ENCODE measurements around the gene FANCE. TPM values are rescaled to one million over a fixed set of nuclear protein-coding genes. Genes with fewer than 3 reads are reported as not detected.
A peak's percentile ranks its signal among the peaks of the same experiment; 100 is the strongest.

Gene FANCE
- total RNA-seq, 6 donors from 2014 or later = 6.1 to 13.3 (median 9.3) TPM

DNA sequence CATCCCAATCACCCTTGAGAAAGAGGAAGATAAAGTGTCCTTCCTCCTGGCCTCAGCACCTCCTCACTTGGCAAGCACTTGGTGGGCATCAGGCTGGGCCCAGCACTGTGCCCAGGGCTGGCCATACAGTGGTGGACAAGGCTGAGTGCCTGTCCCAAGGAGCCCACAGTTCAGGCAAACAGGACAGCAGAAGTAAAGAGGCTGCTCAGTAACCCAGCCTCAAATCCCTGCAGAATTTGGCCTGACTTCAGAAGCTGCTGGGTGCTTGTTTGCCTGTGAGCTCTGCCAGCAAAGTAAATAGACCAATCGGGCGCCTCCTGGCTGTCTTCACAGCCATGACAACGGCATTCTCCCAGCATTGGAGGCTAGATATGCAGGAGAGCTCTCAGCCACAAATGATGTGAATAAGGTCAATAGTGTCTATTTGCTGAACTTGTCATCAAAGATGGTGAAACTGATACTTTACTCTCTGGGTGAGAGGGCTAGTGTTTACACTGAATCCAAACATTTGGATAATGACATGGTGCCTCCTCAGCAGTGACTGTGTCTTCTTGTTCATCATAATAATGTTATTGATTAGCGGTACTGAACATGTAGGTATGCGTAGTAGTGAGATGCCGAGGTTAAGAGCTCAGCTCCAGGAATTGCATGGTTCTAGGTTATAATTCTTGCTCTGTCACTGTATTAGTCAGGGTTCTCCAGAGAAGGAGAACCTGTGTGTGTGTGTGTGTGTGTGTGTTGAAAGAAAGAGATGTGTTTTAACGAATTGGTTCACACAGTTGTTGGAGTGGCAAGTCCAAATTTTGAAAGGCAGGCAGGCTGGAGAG lies 36.9 kb upstream of the FANCE start:
- H3K36me3 ChIP-seq = peaks cover 4 to 49% (median 15%) of the 10 kb centered on the region in 4 donors
- peak; percentile 45 to 82 for DNase-seq
- H3K27ac ChIP-seq = no peak overlapping the region
- H3K27me3 ChIP-seq = no peaks in the 10 kb centered on the region
- peaks cover 6 to 20% (median 20%) of the 10 kb centered on the region in 4 donors for H3K4me1 ChIP-seq
- TF ChIP-seq, protein P1, sequence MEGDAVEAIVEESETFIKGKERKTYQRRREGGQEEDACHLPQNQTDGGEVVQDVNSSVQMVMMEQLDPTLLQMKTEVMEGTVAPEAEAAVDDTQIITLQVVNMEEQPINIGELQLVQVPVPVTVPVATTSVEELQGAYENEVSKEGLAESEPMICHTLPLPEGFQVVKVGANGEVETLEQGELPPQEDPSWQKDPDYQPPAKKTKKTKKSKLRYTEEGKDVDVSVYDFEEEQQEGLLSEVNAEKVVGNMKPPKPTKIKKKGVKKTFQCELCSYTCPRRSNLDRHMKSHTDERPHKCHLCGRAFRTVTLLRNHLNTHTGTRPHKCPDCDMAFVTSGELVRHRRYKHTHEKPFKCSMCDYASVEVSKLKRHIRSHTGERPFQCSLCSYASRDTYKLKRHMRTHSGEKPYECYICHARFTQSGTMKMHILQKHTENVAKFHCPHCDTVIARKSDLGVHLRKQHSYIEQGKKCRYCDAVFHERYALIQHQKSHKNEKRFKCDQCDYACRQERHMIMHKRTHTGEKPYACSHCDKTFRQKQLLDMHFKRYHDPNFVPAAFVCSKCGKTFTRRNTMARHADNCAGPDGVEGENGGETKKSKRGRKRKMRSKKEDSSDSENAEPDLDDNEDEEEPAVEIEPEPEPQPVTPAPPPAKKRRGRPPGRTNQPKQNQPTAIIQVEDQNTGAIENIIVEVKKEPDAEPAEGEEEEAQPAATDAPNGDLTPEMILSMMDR (IDR thresholded peaks at IDR 0.05) = peak; percentile 29 to 71 (median 60)
- TF ChIP-seq POLR2AphosphoS5 (IDR thresholded peaks at IDR 0.05) = no peak
- WGBS, 2 donors = 51 to 80% methylated on average over 4 to 7 of the region's 7 CpGs
- no peak overlapping the region for H3K4me3 ChIP-seq
- peak; percentile 68 to 71 for ATAC-seq (ENCODE audit: low FRiP score in 2 of 2)
- H3K9me3 ChIP-seq = no peaks in the 10 kb centered on the region

GRCh38 chr6:35417979-35418661 lies 34.0 kb upstream of the FANCE start:
- Histone ChIP-seq H3K27ac (no peak overlapping the region), H3K9me3 (no peaks in the 10 kb centered on the region), H3K4me1 (peaks cover 6 to 20% (median 20%) of the 10 kb centered on the region in 4 donors), H3K36me3 (peaks cover 4 to 35% (median 16%) of the 10 kb centered on the region in 4 donors), H3K27me3 (no peaks in the 10 kb centered on the region), H3K4me3 (no peak overlapping the region)
- ATAC-seq (ENCODE audit: low FRiP score in 2 of 2) (no peak), DNase-seq (no peak)
- TF ChIP-seq, protein P1 (IDR thresholded peaks at IDR 0.05) = no peak
- WGBS, 2 donors = 69 to 72% methylated on average over 6 to 14 of the region's 14 CpGs

DNA sequence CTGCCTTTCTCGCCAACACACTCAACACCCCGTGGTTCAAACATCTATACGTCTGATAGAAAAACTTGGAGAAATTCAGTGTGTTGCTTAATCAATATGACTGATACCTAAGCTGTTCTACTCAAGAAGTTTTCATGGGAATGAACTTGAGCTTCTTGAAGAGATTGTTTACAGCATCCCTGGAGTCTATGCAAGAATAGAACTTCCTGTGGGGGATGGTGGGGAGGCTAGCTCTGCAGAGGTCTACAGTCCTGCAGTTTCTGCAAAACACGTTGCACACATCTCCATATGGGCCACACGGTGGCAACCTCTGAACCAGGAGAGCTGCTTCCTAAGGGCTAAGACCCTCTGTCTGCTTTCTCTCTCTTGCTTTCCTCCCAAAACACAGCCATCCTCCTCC lies 32.7 kb upstream of the FANCE start:
- Histone ChIP-seq H3K36me3 (peaks cover 4 to 42% (median 24%) of the 10 kb centered on the region in 4 donors), H3K9me3 (no peaks in the 10 kb centered on the region), H3K27me3 (no peaks in the 10 kb centered on the region), H3K27ac (no peak overlapping the region), H3K4me3 (no peak overlapping the region), H3K4me1 (peaks cover 6 to 20% (median 20%) of the 10 kb centered on the region in 4 donors)
- no peak for TF ChIP-seq POLR2A (IDR thresholded peaks at IDR 0.05)
- TF ChIP-seq POLR2AphosphoS5 (IDR thresholded peaks at IDR 0.05) = no peak
- TF ChIP-seq, protein P1 (IDR thresholded peaks at IDR 0.05) = no peak
- no peak for TF ChIP-seq EP300 (IDR thresholded peaks at IDR 0.05)
- 60 to 62% methylated on average over 5 of the region's 5 CpGs for WGBS, 2 donors
- ATAC-seq (ENCODE audit: low FRiP score in 2 of 2) = no peak
- no peak for DNase-seq

DNA sequence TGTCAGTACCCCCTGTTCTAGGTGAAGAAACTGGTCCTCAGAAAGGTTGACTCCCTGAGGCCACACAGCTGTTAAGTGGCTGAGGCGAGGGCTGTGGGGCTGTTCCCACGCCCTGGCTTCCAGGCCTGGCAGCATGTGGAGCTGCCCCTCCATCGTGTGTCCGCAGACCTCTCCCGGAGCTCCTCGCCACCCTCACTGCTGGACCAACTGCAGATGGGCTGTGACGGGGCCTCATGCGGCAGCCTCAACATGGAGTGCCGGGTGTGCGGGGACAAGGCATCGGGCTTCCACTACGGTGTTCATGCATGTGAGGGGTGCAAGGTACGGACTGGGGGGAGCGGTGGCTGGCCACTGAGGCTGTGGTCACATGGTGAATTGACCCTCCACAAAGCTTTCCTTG lies 32.2 kb upstream of the FANCE start:
- Histone ChIP-seq H3K27ac (no peak overlapping the region), H3K4me1 (peaks cover 4 to 20% (median 15%) of the 10 kb centered on the region in 4 donors), H3K36me3 (peaks cover 8 to 47% (median 29%) of the 10 kb centered on the region in 4 donors), H3K27me3 (no peaks in the 10 kb centered on the region), H3K9me3 (no peaks in the 10 kb centered on the region), H3K4me3 (no peak overlapping the region)
- ATAC-seq (ENCODE audit: low FRiP score in 2 of 2) (no peak), DNase-seq (peak in 1 of 2 donors; percentile 72)
- WGBS, 2 donors = 96 to 97% methylated on average over 6 to 12 of the region's 14 CpGs
- no peak for TF ChIP-seq POLR2AphosphoS5 (IDR thresholded peaks at IDR 0.05)

DNA sequence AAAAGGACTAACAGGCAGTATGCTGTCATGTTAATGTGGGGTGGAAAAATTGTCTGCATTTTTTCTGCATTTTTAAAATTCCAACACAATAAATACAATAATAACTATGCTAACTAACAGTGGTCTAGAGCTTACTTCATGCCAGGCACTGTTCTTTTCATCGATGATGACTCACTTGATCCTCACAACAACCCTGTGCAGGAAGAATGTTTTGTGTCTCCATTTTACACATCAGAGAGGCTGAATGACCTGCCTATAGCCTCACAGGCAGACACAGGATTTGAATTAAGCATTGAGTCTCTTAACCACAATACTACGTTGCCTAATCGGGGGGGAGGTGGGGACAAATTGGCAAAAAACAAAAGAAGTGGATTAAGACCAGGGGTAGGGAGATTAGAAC lies 26.9 kb upstream of the FANCE start:
- Histone ChIP-seq H3K4me1 (peaks cover 0 to 12% (median 7%) of the 10 kb centered on the region in 4 donors), H3K36me3 (peaks cover 8 to 60% (median 40%) of the 10 kb centered on the region in 4 donors), H3K4me3 (no peak overlapping the region), H3K27ac (peak overlapping the region in 1 of 4 donors; percentile 39), H3K27me3 (no peaks in the 10 kb centered on the region), H3K9me3 (peaks cover 4 to 21% (median 12%) of the 10 kb centered on the region in 4 donors)
- 71 to 75% methylated on average over 3 of the region's 3 CpGs for WGBS, 2 donors
- no peak for ATAC-seq (ENCODE audit: low FRiP score in 2 of 2)
- TF ChIP-seq POLR2AphosphoS5 (IDR thresholded peaks at IDR 0.05) (no peak), EP300 (IDR thresholded peaks at IDR 0.05) (no peak), POLR2A (IDR thresholded peaks at IDR 0.05) (no peak)
- TF ChIP-seq, protein P1 (IDR thresholded peaks at IDR 0.05) = no peak
- DNase-seq = no peak
